H1 (cell line): ENCODE data around the gene CD79A.

Source experiments
- CTCF ChIP-seq, 3 experiments: IDR thresholded peaks; 1 replicate in 2 of 3; 2 replicates in 1 of 3; pipeline versions ENCODE4 v1.5.1 to v1.6.1; 2011; ENCODE audit warnings: low read length in 3 of 3, mild to moderate bottlenecking in 3 of 3, inconsistent platforms in 2 of 3, low read depth in 1 of 3, moderate library complexity in 1 of 3; ENCODE audit not compliant: insufficient read depth in 1 of 3; ENCODE audit errors: control extremely low read depth in 1 of 3
- RFX5 ChIP-seq: IDR thresholded peaks from 2 replicates; pipeline ENCODE4 v1.6.1; 2011; ENCODE audit warnings: low read depth, low read length, improper control_type of control experiment, borderline replicate concordance
- RNF2 ChIP-seq: fragments of 200-900, 300-1000 bp; sonication (generic); IDR thresholded peaks from 2 replicates; pipeline ENCODE4 v1.7.1; 2016; ENCODE audit warnings: borderline replicate concordance, low read depth, mild to moderate bottlenecking, antibody characterized with exemption, low read length; ENCODE audit not compliant: poor library complexity, severe bottlenecking; ENCODE audit errors: missing control alignments

GRCh38 chr19:41915776-41916414 lies 38.8 kb downstream of the CD79A start:
- no peak for TF ChIP-seq CTCF (IDR thresholded peaks at IDR 0.05; ENCODE audit: control extremely low read depth in 1 of 3, insufficient read depth in 1 of 3, low read depth in 1 of 3, low read length in 3 of 3)
- TF ChIP-seq RFX5: no peak
- peak; percentile 14 for TF ChIP-seq RNF2
